Loucy (cell line): ENCODE measurements around the gene TMEM178B.

ENCODE experiments used
- CTCF ChIP-seq: fragments of 200-600 bp; sonication (generic); conservative IDR thresholded peaks from 2 replicates; pipeline ENCODE4 v1.5.1; 2014; ENCODE audit warnings: mild to moderate bottlenecking, antibody characterized with exemption, low read length
- EZH2phosphoT487 ChIP-seq: fragments of 200-600 bp; IDR thresholded peaks from 2 replicates; pipeline ENCODE4 v1.6.1; 2018; ENCODE audit warnings: antibody characterized with exemption, mild to moderate bottlenecking, moderate library complexity, borderline replicate concordance

GRCh38 chr7:141397236-141398163 lies 323.6 kb downstream of the TMEM178B start:
- no peak for TF ChIP-seq EZH2phosphoT487
- TF ChIP-seq CTCF, result no peak
